WI38 (cell line): ENCODE data around the gene LIN9.
"Not testable (repeated sequence)": the region's sequence is repeated elsewhere in the genome, so short reads cannot be mapped to it uniquely, and the experiment has no call there.

Experiments
- H3K4me3 ChIP-seq: 2 replicates; pipeline ENCODE4 v1.5.1; 2011; ENCODE audit warnings: low read depth, mild to moderate bottlenecking, control low read depth, low read length
- CTCF ChIP-seq: IDR thresholded peaks from 2 replicates; pipeline ENCODE4 v1.5.1; 2012; ENCODE audit warnings: low read depth, mild to moderate bottlenecking, control low read depth, low read length

Gene LIN9

GRCh38 chr1:226203655-226204054, 105.3 kb downstream of the LIN9 start:
- no peak for TF ChIP-seq CTCF
- no peak overlapping the region for H3K4me3 ChIP-seq

- no peak for TF ChIP-seq CTCF
- H3K4me3 ChIP-seq, result no peak overlapping the region
Measured at GRCh38 chr1:226203240-226203639, 105.7 kb downstream of the LIN9 start.

GRCh38 chr1:226202666-226203065, 106.3 kb downstream of the LIN9 start:
- H3K4me3 ChIP-seq, result not testable (repeated sequence)

GRCh38 chr1:226202246-226202645, 106.7 kb downstream of the LIN9 start:
- TF ChIP-seq CTCF, result no peak
- H3K4me3 ChIP-seq, result no peak overlapping the region

- TF ChIP-seq CTCF, result 0 out of 2 replicates have a peak, but pooled peaks have one; percentile 21
- no peak overlapping the region for H3K4me3 ChIP-seq
Measured at GRCh38 chr1:226201029-226201593, 107.9 kb downstream of the LIN9 start.

- TF ChIP-seq CTCF, result no peak
- H3K4me3 ChIP-seq, result no peak overlapping the region
Measured at GRCh38 chr1:226199971-226200370, 109.0 kb downstream of the LIN9 start.

- no peak for TF ChIP-seq CTCF
- no peak overlapping the region for H3K4me3 ChIP-seq
Measured at GRCh38 chr1:226195144-226195543, 113.8 kb downstream of the LIN9 start.

- H3K4me3 ChIP-seq, result peak overlapping the region; percentile 92
- TF ChIP-seq CTCF, result no peak
Measured at GRCh38 chr1:226187380-226187779, 121.6 kb downstream of the LIN9 start.
